ENCODE data around the gene KRT8. TPM values are rescaled to one million over a fixed set of nuclear protein-coding genes. Genes with fewer than 3 reads are reported as not detected.
A peak's percentile ranks its signal among the peaks of the same experiment; 100 is the strongest.

Gene KRT8
- total RNA-seq, 1 experiment from 2014 or later = 3,725 TPM

DNA sequence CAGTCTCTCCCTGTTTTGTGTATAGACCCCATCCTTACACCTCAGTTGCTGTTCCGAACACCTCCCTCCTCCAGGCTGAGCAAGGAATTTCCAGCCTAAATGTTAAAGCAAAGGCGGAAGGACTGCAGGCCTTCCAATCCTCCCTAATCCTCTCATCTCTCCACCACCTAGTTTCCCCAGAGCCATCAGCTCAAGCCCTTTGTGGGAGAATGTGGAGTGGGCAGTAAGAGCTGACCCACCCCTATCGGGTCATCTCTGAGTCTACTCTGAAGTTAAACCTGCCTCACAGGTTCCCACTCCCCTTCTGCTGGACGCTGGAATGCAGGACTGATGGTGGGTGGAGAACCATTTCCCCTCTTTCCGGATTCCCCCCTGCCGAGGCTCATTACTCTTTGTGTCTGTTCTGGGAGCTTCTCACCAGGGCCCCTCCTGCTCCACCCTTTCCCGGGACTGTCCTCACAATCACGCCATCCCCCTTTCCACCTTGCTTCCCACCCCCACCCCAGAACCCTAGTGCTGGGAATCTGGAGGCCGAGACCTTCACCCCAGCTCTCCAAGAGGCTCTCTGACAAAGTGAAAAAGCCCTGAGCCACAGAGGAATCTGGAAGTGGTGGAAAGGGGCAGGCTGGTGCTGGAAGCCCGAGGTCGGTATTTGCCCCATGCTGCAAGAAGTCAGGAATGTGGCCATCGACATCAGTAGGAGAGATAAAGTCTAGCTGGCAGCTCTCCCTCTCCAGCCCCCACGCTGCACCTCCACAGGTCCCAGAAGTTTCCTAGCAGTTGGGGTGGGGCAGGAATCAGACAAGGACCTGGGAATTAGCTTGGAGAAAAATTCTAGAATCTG is 40.7 kb upstream of the KRT8 start:
- intact Hi-C loops (cut with micrococcal nuclease; ENCODE audit: unreplicated experiment) = loop anchor here (1.0 to 2.0 kb wide), 5 partner anchors 19 to 61 kb away; partner anchors contain the start of gene KRT8
- H3K4me3 Mint-ChIP-seq (ENCODE audit: unreplicated experiment) = peak overlapping the region; percentile 89
- POLR2A ChIA-PET = interaction anchor here (0.6 to 12.2 kb wide), 16 partner anchors 9 to 64 kb away, joined by 3 to 457 read pairs (median 7); partner anchors contain the start of genes EIF4B and KRT8
- TF ChIP-seq, protein P1, sequence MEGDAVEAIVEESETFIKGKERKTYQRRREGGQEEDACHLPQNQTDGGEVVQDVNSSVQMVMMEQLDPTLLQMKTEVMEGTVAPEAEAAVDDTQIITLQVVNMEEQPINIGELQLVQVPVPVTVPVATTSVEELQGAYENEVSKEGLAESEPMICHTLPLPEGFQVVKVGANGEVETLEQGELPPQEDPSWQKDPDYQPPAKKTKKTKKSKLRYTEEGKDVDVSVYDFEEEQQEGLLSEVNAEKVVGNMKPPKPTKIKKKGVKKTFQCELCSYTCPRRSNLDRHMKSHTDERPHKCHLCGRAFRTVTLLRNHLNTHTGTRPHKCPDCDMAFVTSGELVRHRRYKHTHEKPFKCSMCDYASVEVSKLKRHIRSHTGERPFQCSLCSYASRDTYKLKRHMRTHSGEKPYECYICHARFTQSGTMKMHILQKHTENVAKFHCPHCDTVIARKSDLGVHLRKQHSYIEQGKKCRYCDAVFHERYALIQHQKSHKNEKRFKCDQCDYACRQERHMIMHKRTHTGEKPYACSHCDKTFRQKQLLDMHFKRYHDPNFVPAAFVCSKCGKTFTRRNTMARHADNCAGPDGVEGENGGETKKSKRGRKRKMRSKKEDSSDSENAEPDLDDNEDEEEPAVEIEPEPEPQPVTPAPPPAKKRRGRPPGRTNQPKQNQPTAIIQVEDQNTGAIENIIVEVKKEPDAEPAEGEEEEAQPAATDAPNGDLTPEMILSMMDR (IDR thresholded peaks at IDR 0.05; ENCODE audit: insufficient read depth in 1 of 2, low read depth in 1 of 2, low read length in 1 of 2, severe bottlenecking in 1 of 2, unreplicated experiment in 1 of 2) = no peak
- peaks cover 61% of the 10 kb centered on the region for H3K36me3 Mint-ChIP-seq (ENCODE audit: insufficient read depth, unreplicated experiment)
- TSS peak; percentile 39 for BruUV-seq (replicated peaks)
- Histone ChIP-seq H3K9me3 (no peaks in the 10 kb centered on the region), H3K4me1 (peaks cover 67% of the 10 kb centered on the region), H3K4me3 (ENCODE audit: low read depth, low read length) (peak overlapping the region; percentile 15; the same call in 1 of the 2 replicates), H3K27me3 (replicated peaks; ENCODE audit: control insufficient read depth, insufficient read depth, low read length) (no peaks in the 10 kb centered on the region), H3K36me3 (ENCODE audit: control insufficient read depth, insufficient read depth, low read length) (peaks cover 3% of the 10 kb centered on the region; the same call in 1 of the 2 replicates)
- peak overlapping the region; percentile 99 for H3K27ac Mint-ChIP-seq (ENCODE audit: unreplicated experiment)
- no peaks in the 10 kb centered on the region for H3K9me3 Mint-ChIP-seq (ENCODE audit: unreplicated experiment)
- DNase-seq = peak; percentile 94 to 97
- H3K27me3 Mint-ChIP-seq (ENCODE audit: insufficient read depth, unreplicated experiment) = no peaks in the 10 kb centered on the region
- CTCF ChIA-PET = interaction anchor here (0.6 to 5.1 kb wide), 11 partner anchors 20 to 1009 kb away, joined by 3 to 71 read pairs (median 4); partner anchors contain the start of genes HOXC12 and KRT8
- H3K4me1 Mint-ChIP-seq (ENCODE audit: low read depth, unreplicated experiment) = peaks cover 40% of the 10 kb centered on the region

DNA sequence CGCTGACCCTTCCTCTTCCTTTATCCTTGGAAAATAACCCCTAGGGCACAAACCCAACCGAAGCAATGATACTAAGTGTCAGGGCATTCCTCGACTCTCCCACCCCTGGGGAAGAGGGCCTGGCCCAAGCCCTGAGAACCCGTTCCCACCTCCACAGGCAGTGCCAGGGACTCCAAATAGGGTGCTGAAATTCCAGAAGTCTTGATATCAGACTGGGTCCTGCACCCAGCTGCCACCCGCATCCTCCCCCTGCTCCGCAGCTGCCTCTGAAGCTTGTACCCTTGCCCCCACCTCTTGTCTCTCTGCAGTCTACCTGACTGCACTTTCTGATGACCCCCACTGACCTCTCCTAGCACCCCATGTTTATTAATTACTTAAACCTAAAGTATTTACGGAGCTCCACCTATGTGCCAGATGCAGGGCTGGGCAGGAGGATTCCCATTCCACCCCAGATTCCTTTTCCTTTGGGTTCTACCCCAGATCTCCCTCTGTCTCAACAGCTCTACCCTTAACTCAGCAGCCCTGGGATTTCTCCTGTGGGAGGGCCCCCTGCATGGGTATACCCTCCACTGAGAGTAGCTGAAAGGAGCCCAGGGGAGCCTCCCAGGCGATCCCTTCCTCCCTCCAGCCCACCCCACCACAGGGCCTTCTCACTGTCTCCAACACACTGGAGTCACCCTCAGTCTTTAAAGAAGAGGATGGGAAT is 40.0 kb upstream of the KRT8 start:
- no peaks in the 10 kb centered on the region for H3K36me3 ChIP-seq (ENCODE audit: control insufficient read depth, insufficient read depth, low read length)
- CTCF ChIA-PET = interaction anchor here (0.6 to 5.1 kb wide), 8 partner anchors 19 to 439 kb away, joined by 3 to 71 read pairs (median 7); partner anchors contain the start of gene KRT8
- peaks cover 67% of the 10 kb centered on the region for H3K4me1 ChIP-seq
- Mint-ChIP-seq H3K4me3 (ENCODE audit: unreplicated experiment) (peak overlapping the region; percentile 89), H3K9me3 (ENCODE audit: unreplicated experiment) (no peaks in the 10 kb centered on the region), H3K27ac (ENCODE audit: unreplicated experiment) (peak overlapping the region; percentile 99), H3K4me1 (ENCODE audit: low read depth, unreplicated experiment) (peaks cover 40% of the 10 kb centered on the region), H3K27me3 (ENCODE audit: insufficient read depth, unreplicated experiment) (no peaks in the 10 kb centered on the region), H3K36me3 (ENCODE audit: insufficient read depth, unreplicated experiment) (peaks cover 54% of the 10 kb centered on the region)
- no peaks in the 10 kb centered on the region for H3K27me3 ChIP-seq (replicated peaks; ENCODE audit: control insufficient read depth, insufficient read depth, low read length)
- H3K4me3 ChIP-seq (ENCODE audit: low read depth, low read length) = no peak overlapping the region
- H3K9me3 ChIP-seq = no peaks in the 10 kb centered on the region; the same call in 1 of the 2 replicates
- POLR2A ChIA-PET = interaction anchor here (0.7 to 12.2 kb wide), 11 partner anchors 9 to 61 kb away, joined by 3 to 457 read pairs (median 11); partner anchors contain the start of genes EIF4B and KRT8
- intact Hi-C loops (cut with micrococcal nuclease; ENCODE audit: unreplicated experiment) = loop anchor here (1.0 kb wide), 3 partner anchors 19 to 40 kb away; partner anchors contain the start of gene KRT8
- TF ChIP-seq, protein P1 (IDR thresholded peaks at IDR 0.05; ENCODE audit: insufficient read depth in 1 of 2, low read depth in 1 of 2, low read length in 1 of 2, severe bottlenecking in 1 of 2, unreplicated experiment in 1 of 2) = no peak
- DNase-seq = peak in 1 of 2 experiments; percentile 54
- no TSS peak for BruUV-seq (replicated peaks)

DNA sequence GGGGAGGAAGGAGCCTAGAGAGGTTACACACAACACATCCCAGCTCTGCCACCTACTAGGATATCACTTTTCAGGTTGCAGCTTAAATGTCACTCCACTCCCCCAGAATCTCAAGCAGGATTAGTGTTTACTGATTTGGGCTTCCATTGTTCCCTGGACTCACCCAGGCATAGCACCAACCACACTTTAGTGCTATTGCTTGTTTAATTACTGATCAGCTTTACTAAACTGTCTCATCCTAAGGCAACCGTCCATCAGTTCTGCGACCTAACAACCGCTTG is 38.0 kb upstream of the KRT8 start:
- TF ChIP-seq, protein P1 (IDR thresholded peaks at IDR 0.05; ENCODE audit: insufficient read depth in 1 of 2, low read depth in 1 of 2, low read length in 1 of 2, severe bottlenecking in 1 of 2, unreplicated experiment in 1 of 2) = no peak
- peaks cover 34% of the 10 kb centered on the region for H3K36me3 Mint-ChIP-seq (ENCODE audit: insufficient read depth, unreplicated experiment)
- no peak overlapping the region for H3K4me3 ChIP-seq (ENCODE audit: low read depth, low read length)
- no TSS peak for BruUV-seq (replicated peaks)
- no peaks in the 10 kb centered on the region for H3K27me3 ChIP-seq (replicated peaks; ENCODE audit: control insufficient read depth, insufficient read depth, low read length)
- POLR2A ChIA-PET = interaction anchor here (1.5 to 12.2 kb wide), 3 partner anchors 19 to 37 kb away, joined by 4 to 457 read pairs (median 19); partner anchors contain the start of gene KRT8
- no peaks in the 10 kb centered on the region for H3K9me3 Mint-ChIP-seq (ENCODE audit: unreplicated experiment)
- CTCF ChIA-PET = interaction anchor here (0.7 to 3.2 kb wide), 4 partner anchors 17 to 63 kb away, joined by 3 to 37 read pairs (median 7); partner anchors contain the start of genes EIF4B and KRT8
- H3K4me1 Mint-ChIP-seq (ENCODE audit: low read depth, unreplicated experiment) = peaks cover 40% of the 10 kb centered on the region
- intact Hi-C loops (cut with micrococcal nuclease; ENCODE audit: unreplicated experiment) = no loop called here
- no peak for DNase-seq
- peaks cover 63% of the 10 kb centered on the region for H3K4me1 ChIP-seq
- peak overlapping the region; percentile 99 for H3K27ac Mint-ChIP-seq (ENCODE audit: unreplicated experiment)
- no peaks in the 10 kb centered on the region for H3K27me3 Mint-ChIP-seq (ENCODE audit: insufficient read depth, unreplicated experiment)
- peak overlapping the region; percentile 27 for H3K4me3 Mint-ChIP-seq (ENCODE audit: unreplicated experiment)
- no peaks in the 10 kb centered on the region for H3K36me3 ChIP-seq (ENCODE audit: control insufficient read depth, insufficient read depth, low read length)
- H3K9me3 ChIP-seq = no peaks in the 10 kb centered on the region; the same call in 1 of the 2 replicates
